ENCODE measurements around the gene LMNTD2.

Gene LMNTD2

GRCh38 chr11:567629-568292, 7.2 kb upstream of the LMNTD2 start:
- no peak for TF ChIP-seq CTCF (IDR thresholded peaks at IDR 0.05; ENCODE audit: insufficient read depth, low read depth, low read length, missing control alignments)
- peak overlapping the region; percentile 83 for H3K4me3 ChIP-seq (ENCODE audit: low read length)
- no peak for DNase-seq (ENCODE audit: low read depth)

GRCh38 chr11:567011-567628, 6.6 kb upstream of the LMNTD2 start:
- H3K4me3 ChIP-seq (ENCODE audit: low read length): peak overlapping the region; percentile 83

GRCh38 chr11:565921-566509, 5.5 kb upstream of the LMNTD2 start:
- TF ChIP-seq CTCF (IDR thresholded peaks at IDR 0.05; ENCODE audit: insufficient read depth, low read depth, low read length, missing control alignments): no peak
- DNase-seq (ENCODE audit: low read depth): no peak
- no peak overlapping the region for H3K4me3 ChIP-seq (ENCODE audit: low read length)

More at GRCh38 chr11:567011-567628, 6.6 kb upstream of the LMNTD2 start:
- no peak for DNase-seq (ENCODE audit: low read depth)
- TF ChIP-seq CTCF (IDR thresholded peaks at IDR 0.05; ENCODE audit: insufficient read depth, low read depth, low read length, missing control alignments): no peak

- H3K4me3 ChIP-seq (ENCODE audit: low read length): no peak overlapping the region
- TF ChIP-seq CTCF (IDR thresholded peaks at IDR 0.05; ENCODE audit: insufficient read depth, low read depth, low read length, missing control alignments): no peak
- peak; percentile 77 for DNase-seq (ENCODE audit: low read depth)
These were observed 3.5 kb upstream of the LMNTD2 start for GRCh38 chr11:563812-564578.

GRCh38 chr11:563066-563811, 2.7 kb upstream of the LMNTD2 start:
- DNase-seq (ENCODE audit: low read depth): no peak
- TF ChIP-seq CTCF (IDR thresholded peaks at IDR 0.05; ENCODE audit: insufficient read depth, low read depth, low read length, missing control alignments): no peak
- H3K4me3 ChIP-seq (ENCODE audit: low read length): no peak overlapping the region

- H3K4me3 ChIP-seq (ENCODE audit: low read length): peak overlapping the region; percentile 54
- no peak for TF ChIP-seq CTCF (IDR thresholded peaks at IDR 0.05; ENCODE audit: insufficient read depth, low read depth, low read length, missing control alignments)
- no peak for DNase-seq (ENCODE audit: low read depth)
These were observed 1.6 kb upstream of the LMNTD2 start for GRCh38 chr11:562046-562645.
